ENCODE measurements around the gene SIL1. TPM values are rescaled to one million over a fixed set of nuclear protein-coding genes. Genes with fewer than 3 reads are reported as not detected.

The SIL1 gene
- total RNA-seq, 4 donors from 2014 or later, result 17.4 to 122 (median 58.3) TPM

GRCh38 chr5:139068494-139069151 is 129.5 kb downstream of the SIL1 start:
- TF ChIP-seq CTCF (IDR thresholded peaks at IDR 0.05), result no peak
- TF ChIP-seq POLR2A (IDR thresholded peaks at IDR 0.05), result no peak
- Histone ChIP-seq H3K4me1 (no peaks in the 10 kb centered on the region), H3K4me3 (no peak overlapping the region), H3K9me3 (no peaks in the 10 kb centered on the region), H3K27ac (peak overlapping the region in 1 of 2 donors; percentile 3), H3K27me3 (no peaks in the 10 kb centered on the region), H3K36me3 (no peaks in the 10 kb centered on the region)
- DNase-seq, result no peak
- intact Hi-C loops (cut with DNase I; ENCODE audit: low total_unique reads), result no loop called here

GRCh38 chr5:139068060-139068459 is 130.1 kb downstream of the SIL1 start:
- Histone ChIP-seq H3K36me3 (no peaks in the 10 kb centered on the region), H3K27me3 (no peaks in the 10 kb centered on the region), H3K27ac (peak overlapping the region in 1 of 2 donors; percentile 3), H3K9me3 (no peaks in the 10 kb centered on the region), H3K4me3 (no peak overlapping the region), H3K4me1 (no peaks in the 10 kb centered on the region)
- intact Hi-C loops (cut with DNase I; ENCODE audit: low total_unique reads), result no loop called here
- no peak for TF ChIP-seq CTCF (IDR thresholded peaks at IDR 0.05)
- TF ChIP-seq POLR2A (IDR thresholded peaks at IDR 0.05), result no peak
- DNase-seq, result no peak

GRCh38 chr5:139065306-139065705 is 132.9 kb downstream of the SIL1 start:
- Histone ChIP-seq H3K4me3 (no peak overlapping the region), H3K27me3 (no peaks in the 10 kb centered on the region), H3K36me3 (no peaks in the 10 kb centered on the region), H3K4me1 (no peaks in the 10 kb centered on the region), H3K9me3 (no peaks in the 10 kb centered on the region), H3K27ac (peak overlapping the region; percentile 4 to 29)
- no peak for DNase-seq
- no peak for TF ChIP-seq POLR2A (IDR thresholded peaks at IDR 0.05)
- no peak for TF ChIP-seq CTCF (IDR thresholded peaks at IDR 0.05)
- intact Hi-C loops (cut with DNase I; ENCODE audit: low total_unique reads), result no loop called here

GRCh38 chr5:139064613-139065012 is 133.6 kb downstream of the SIL1 start:
- peak overlapping the region; percentile 4 to 29 for H3K27ac ChIP-seq
- no peaks in the 10 kb centered on the region for H3K36me3 ChIP-seq
- H3K27me3 ChIP-seq, result no peaks in the 10 kb centered on the region
- no peak overlapping the region for H3K4me3 ChIP-seq
- TF ChIP-seq CTCF (IDR thresholded peaks at IDR 0.05) (no peak), POLR2A (IDR thresholded peaks at IDR 0.05) (no peak)
- no peaks in the 10 kb centered on the region for H3K9me3 ChIP-seq
- intact Hi-C loops (cut with DNase I; ENCODE audit: low total_unique reads), result no loop called here
- H3K4me1 ChIP-seq, result no peaks in the 10 kb centered on the region
- no peak for DNase-seq

GRCh38 chr5:139063664-139064054 is 134.5 kb downstream of the SIL1 start:
- intact Hi-C loops (cut with DNase I; ENCODE audit: low total_unique reads), result no loop called here
- Histone ChIP-seq H3K4me3 (no peak overlapping the region), H3K4me1 (no peaks in the 10 kb centered on the region), H3K27me3 (no peaks in the 10 kb centered on the region), H3K36me3 (no peaks in the 10 kb centered on the region), H3K9me3 (no peaks in the 10 kb centered on the region), H3K27ac (no peak overlapping the region)
- TF ChIP-seq CTCF (IDR thresholded peaks at IDR 0.05) (no peak), POLR2A (IDR thresholded peaks at IDR 0.05) (no peak)
- DNase-seq, result no peak

All from uterus (tissue), 4 donors.